T-helper 22 cell (primary cell): ENCODE data around the gene UBTD1.
"Not testable (repeated sequence)": the region's sequence is repeated elsewhere in the genome, so short reads cannot be mapped to it uniquely, and the experiment has no call there.

Experiments
- DNase-seq: peaks from one replicate; pipeline ENCODE4 v3.0.0-alpha.2; 2020; ENCODE audit warnings: low read depth

The UBTD1 gene

GRCh38 chr10:97498841-97499560 is at the start of gene UBTD1:
Gene UBTD1 (plus strand): TSS chr10:97498924. CDS start chr10:97499204, 280 bp downstream.
- peak; percentile 5 for DNase-seq

- DNase-seq, result no peak
These were observed 47.9 kb upstream of the UBTD1 start for GRCh38 chr10:97450828-97451227.

- no peak for DNase-seq
These were observed 47.1 kb upstream of the UBTD1 start for GRCh38 chr10:97451605-97452004.

- DNase-seq, result no peak
These were observed 46.4 kb upstream of the UBTD1 start for GRCh38 chr10:97452352-97452751.

- DNase-seq, result no peak
These were observed 44.2 kb upstream of the UBTD1 start for GRCh38 chr10:97454330-97455036.

GRCh38 chr10:97456034-97456685 is 42.6 kb upstream of the UBTD1 start:
- DNase-seq, result no peak

GRCh38 chr10:97456686-97457065 is 42.0 kb upstream of the UBTD1 start:
- no peak for DNase-seq

GRCh38 chr10:97459111-97459510 is 39.6 kb upstream of the UBTD1 start:
- no peak for DNase-seq

GRCh38 chr10:97459933-97460332 is 38.8 kb upstream of the UBTD1 start:
- DNase-seq, result no peak

GRCh38 chr10:97462309-97462708 is 36.4 kb upstream of the UBTD1 start:
- DNase-seq, result no peak

GRCh38 chr10:97463363-97464132 is 35.2 kb upstream of the UBTD1 start:
- no peak for DNase-seq

GRCh38 chr10:97464226-97464625 is 34.5 kb upstream of the UBTD1 start:
- no peak for DNase-seq

- DNase-seq, result no peak
These were observed 32.7 kb upstream of the UBTD1 start for GRCh38 chr10:97465982-97466381.

- no peak for DNase-seq
These were observed 32.0 kb upstream of the UBTD1 start for GRCh38 chr10:97466755-97467154.

GRCh38 chr10:97468162-97468561 is 30.6 kb upstream of the UBTD1 start:
- DNase-seq, result no peak

GRCh38 chr10:97468781-97469180 is 29.9 kb upstream of the UBTD1 start:
- DNase-seq, result not testable (repeated sequence)

- no peak for DNase-seq
These were observed 23.8 kb upstream of the UBTD1 start for GRCh38 chr10:97474918-97475317.

GRCh38 chr10:97475936-97476594 is 22.7 kb upstream of the UBTD1 start:
- no peak for DNase-seq

GRCh38 chr10:97479410-97479809 is 19.3 kb upstream of the UBTD1 start:
- not testable (repeated sequence) for DNase-seq

- DNase-seq, result no peak
These were observed 18.8 kb upstream of the UBTD1 start for GRCh38 chr10:97479939-97480338.

- DNase-seq, result no peak
These were observed 17.7 kb upstream of the UBTD1 start for GRCh38 chr10:97481071-97481470.

GRCh38 chr10:97482381-97482780 is 16.3 kb upstream of the UBTD1 start:
- no peak for DNase-seq
